BJ (cell line): ENCODE measurements around the gene RNF19B. TPM values are rescaled to one million over a fixed set of nuclear protein-coding genes. Genes with fewer than 3 reads are reported as not detected.
A peak's percentile ranks its signal among the peaks of the same experiment; 100 is the strongest.

Experiments
- CTCF ChIA-PET: fragments of 350-600 bp; formaldehyde crosslinking; extraction: SDS; loops from one replicate; lab custom pipeline; 2021; ENCODE audit warnings: antibody characterized with exemption, inconsistent platforms; lab: Yijun Ruan, JAX
- POLR2A ChIA-PET: fragments of 300-600 bp; sonication (Branson Sonifier 250); formaldehyde crosslinking; extraction: SDS; loops from one replicate; lab custom pipeline; 2021; ENCODE audit warnings: antibody characterized with exemption; lab: Charles Lee
- DNase-seq: peaks from one replicate; pipeline ENCODE4 v3.0.0-alpha.2; 2011; ENCODE audit warnings: low read depth
- H3K27me3 ChIP-seq: 2 replicates; pipeline ENCODE4 v1.6.0; 2011; ENCODE audit warnings: low read length; ENCODE audit not compliant: control insufficient read depth, insufficient read depth
- H3K36me3 ChIP-seq: 2 replicates; pipeline ENCODE4 v1.5.1; 2011; ENCODE audit warnings: low read length; ENCODE audit not compliant: control insufficient read depth, insufficient read depth
- H3K4me3 ChIP-seq: 2 replicates; pipeline ENCODE4 v1.5.1; 2011; ENCODE audit warnings: low read depth, mild to moderate bottlenecking, control low read depth, low read length
- polyA plus RNA-seq: library from polyadenylated mRNA; depleted of rRNA; stranded (reverse); fragments of >200 nt; gene quantifications from 2 replicates; pipeline ENCODE4 v1.2.3, GENCODE V29; 2011
- TF ChIP-seq, protein P1 (sequence below): IDR thresholded peaks from 2 replicates; pipeline ENCODE4 v1.5.1; 2011; ENCODE audit warnings: low read depth, mild to moderate bottlenecking, control low read depth, inconsistent platforms, low read length, moderate library complexity; ENCODE audit not compliant: insufficient read depth

Gene RNF19B
- polyA plus RNA-seq, 1 experiment: 8.2 TPM

DNA sequence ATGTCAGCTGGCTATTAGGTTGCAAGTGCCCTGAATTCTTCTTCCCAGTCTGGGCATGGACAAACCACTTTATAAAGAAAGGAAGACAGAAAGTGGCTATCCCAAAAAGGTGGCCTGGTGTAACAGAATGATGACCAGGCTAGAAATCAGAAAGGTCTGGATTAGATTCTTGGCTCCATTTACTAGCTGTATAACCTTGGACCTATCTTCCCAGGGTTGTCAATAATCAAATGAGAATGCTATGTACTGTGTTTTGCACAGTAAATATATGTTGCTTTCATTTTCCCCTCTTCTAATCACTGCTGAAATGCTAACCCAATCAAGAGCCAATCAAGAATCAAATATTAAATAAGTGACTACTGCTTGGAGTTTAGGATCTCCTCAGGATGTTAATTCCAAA, 20.4 kb downstream of the RNF19B start:
- no peak for DNase-seq
- H3K36me3 ChIP-seq: peaks cover 4% of the 10 kb centered on the region
- H3K27me3 ChIP-seq: no peaks in the 10 kb centered on the region
- no peak overlapping the region for H3K4me3 ChIP-seq
- TF ChIP-seq, protein P1, sequence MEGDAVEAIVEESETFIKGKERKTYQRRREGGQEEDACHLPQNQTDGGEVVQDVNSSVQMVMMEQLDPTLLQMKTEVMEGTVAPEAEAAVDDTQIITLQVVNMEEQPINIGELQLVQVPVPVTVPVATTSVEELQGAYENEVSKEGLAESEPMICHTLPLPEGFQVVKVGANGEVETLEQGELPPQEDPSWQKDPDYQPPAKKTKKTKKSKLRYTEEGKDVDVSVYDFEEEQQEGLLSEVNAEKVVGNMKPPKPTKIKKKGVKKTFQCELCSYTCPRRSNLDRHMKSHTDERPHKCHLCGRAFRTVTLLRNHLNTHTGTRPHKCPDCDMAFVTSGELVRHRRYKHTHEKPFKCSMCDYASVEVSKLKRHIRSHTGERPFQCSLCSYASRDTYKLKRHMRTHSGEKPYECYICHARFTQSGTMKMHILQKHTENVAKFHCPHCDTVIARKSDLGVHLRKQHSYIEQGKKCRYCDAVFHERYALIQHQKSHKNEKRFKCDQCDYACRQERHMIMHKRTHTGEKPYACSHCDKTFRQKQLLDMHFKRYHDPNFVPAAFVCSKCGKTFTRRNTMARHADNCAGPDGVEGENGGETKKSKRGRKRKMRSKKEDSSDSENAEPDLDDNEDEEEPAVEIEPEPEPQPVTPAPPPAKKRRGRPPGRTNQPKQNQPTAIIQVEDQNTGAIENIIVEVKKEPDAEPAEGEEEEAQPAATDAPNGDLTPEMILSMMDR: no peak
- ChIA-PET CTCF (interaction anchor here (0.6 to 1.4 kb wide), 2 partner anchors 63 to 1216 kb away, joined by 3 to 4 read pairs; no protein-coding TSS in a partner anchor), POLR2A (no interaction called here)

DNA sequence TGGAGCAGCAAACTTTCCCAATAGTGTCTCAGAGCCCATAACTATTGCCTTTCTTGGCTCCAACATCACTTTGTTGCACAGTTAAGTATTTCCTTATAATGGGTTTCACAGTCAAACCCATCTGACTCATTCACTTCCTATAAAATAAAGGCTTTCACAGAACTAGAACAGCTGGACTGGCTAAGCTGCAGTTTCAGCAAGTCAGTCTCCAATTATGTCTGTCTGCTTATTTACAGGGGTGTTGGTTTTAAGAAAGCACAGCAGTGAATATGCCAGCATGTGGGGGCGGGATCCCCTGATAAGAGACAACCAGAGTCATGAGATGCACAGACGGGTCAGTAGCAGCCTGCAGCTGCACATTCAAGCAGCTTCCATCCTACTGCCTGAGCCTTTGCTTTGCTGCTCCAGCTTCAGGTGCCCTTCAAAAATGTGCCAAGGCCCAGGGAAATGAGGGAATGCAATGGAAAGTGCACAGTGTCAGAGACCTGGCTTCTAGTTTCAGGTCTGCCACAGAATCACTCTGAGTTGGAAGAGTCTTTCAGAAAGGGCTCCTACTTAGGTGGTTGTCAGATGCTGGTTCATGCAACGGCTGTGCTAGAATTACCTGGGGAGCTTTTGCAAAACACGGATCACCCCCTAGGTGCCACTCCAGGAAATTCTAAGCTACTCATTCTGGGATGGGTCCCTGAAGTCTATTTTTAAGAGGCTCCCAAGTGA, 24.8 kb downstream of the RNF19B start:
- ChIA-PET CTCF (interaction anchor here (0.6 to 2.5 kb wide), 8 partner anchors 25 to 147 kb away, joined by 3 to 11 read pairs (median 4); partner anchors contain the start of gene RNF19B), POLR2A (no interaction called here)
- H3K27me3 ChIP-seq: no peaks in the 10 kb centered on the region
- peaks cover 6% of the 10 kb centered on the region for H3K36me3 ChIP-seq
- DNase-seq: peak; percentile 78
- no peak overlapping the region for H3K4me3 ChIP-seq
- TF ChIP-seq, protein P1: no peak

DNA sequence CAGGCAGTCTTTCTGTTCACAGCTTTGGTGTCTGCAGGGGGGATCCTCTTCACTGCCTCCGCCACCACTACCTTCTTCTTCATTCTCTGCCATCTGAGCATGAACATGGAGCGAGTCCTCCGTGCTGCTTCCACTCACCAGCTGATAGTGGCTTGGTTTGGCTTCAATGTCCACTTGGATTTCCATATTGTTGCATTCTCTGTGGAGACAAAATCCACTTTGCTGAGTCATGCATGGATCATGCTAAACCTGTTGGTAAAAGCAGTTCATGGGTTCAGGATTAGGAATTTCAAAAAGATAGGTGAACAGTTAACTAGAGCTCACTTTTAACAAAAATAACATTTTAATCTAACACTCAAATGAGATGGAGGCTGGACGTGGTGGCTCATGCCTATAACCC, 27.5 kb downstream of the RNF19B start:
- ChIA-PET POLR2A (no interaction called here), CTCF (interaction anchor here (0.6 to 12.2 kb wide), 6 partner anchors 40 to 416 kb away, joined by 3 to 132 read pairs (median 4); no protein-coding TSS in a partner anchor)
- Histone ChIP-seq H3K4me3 (no peak overlapping the region), H3K27me3 (no peaks in the 10 kb centered on the region), H3K36me3 (peaks cover 4% of the 10 kb centered on the region)
- TF ChIP-seq, protein P1: no peak
- no peak for DNase-seq

DNA sequence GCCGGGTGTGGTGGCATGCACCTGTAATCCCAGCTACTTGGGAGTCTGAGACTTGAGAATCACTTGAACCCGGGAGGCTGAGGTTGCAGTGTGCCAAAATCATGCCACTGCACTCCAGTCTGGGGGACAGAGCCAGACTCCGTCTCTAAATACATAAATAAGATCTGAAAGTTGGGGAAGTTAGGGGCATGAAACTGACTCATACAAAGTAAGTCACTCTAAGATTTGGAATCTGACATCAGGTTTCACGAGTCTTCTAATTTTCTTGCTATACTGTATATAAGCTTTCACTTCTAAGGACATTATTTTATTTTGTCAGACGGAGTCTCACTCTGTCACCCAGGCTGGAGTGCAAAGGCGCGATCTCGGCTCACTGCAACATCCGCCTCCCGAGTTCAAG, 30.1 kb downstream of the RNF19B start:
- TF ChIP-seq, protein P1: no peak
- H3K27me3 ChIP-seq: no peaks in the 10 kb centered on the region
- no peak for DNase-seq
- CTCF ChIA-PET: interaction anchor here (0.7 to 12.2 kb wide), 10 partner anchors 30 to 154 kb away, joined by 3 to 132 read pairs (median 12); partner anchors contain the start of gene RNF19B
- POLR2A ChIA-PET: no interaction called here
- no peak overlapping the region for H3K4me3 ChIP-seq
- peaks cover 4% of the 10 kb centered on the region for H3K36me3 ChIP-seq

DNA sequence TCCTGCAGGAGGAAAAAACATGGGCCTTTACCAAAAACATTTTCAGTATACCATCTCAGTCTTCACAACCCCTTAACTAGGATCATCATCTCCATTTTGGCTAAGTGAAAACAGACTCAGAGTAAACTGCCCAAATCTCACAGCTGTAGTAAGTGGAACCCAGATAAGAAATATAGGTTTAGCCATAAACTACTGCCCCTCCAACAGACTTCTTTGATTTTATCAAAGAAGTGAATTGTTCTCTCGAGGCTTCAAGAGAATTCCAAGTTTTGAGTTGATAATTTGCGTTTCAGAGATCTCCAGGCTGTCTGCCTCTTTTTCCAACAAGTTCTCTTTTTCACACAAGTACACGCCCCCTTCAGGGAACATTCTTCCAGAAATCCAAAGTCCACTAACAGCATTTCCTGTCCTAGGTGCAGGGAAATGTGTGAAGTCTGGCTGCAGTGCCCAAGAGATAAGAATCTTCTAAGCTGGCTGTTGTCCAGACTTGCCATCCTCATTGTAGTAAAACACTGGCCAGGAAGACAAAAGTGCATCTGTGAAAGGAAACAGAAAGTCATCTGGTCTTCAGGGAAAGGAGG, 30.8 kb downstream of the RNF19B start:
- CTCF ChIA-PET: interaction anchor here (0.7 to 12.2 kb wide), 19 partner anchors 12 to 666 kb away, joined by 3 to 132 read pairs (median 4); partner anchors contain the start of gene RNF19B
- no peak overlapping the region for H3K4me3 ChIP-seq
- DNase-seq: no peak
- TF ChIP-seq, protein P1: no peak
- no peaks in the 10 kb centered on the region for H3K27me3 ChIP-seq
- peaks cover 4% of the 10 kb centered on the region for H3K36me3 ChIP-seq
- POLR2A ChIA-PET: no interaction called here
